Stimulated activated CD4-positive, alpha-beta T cell treated with anti-CD3 and anti-CD28 coated beads, TNF-alpha, amount 100 ng/mL, for 4 hours (primary cell): ENCODE measurements around the gene PRDM2.
A peak's percentile ranks its signal among the peaks of the same experiment; 100 is the strongest.
"Not testable (repeated sequence)": the region's sequence is repeated elsewhere in the genome, so short reads cannot be mapped to it uniquely, and the experiment has no call there.

Experiments used
- DNase-seq, 3 experiments: peaks; one replicate each; pipeline ENCODE4 v3.0.0-alpha.2; 2020; ENCODE audit warnings: low read depth in 3 of 3

PRDM2 gene, protein sequence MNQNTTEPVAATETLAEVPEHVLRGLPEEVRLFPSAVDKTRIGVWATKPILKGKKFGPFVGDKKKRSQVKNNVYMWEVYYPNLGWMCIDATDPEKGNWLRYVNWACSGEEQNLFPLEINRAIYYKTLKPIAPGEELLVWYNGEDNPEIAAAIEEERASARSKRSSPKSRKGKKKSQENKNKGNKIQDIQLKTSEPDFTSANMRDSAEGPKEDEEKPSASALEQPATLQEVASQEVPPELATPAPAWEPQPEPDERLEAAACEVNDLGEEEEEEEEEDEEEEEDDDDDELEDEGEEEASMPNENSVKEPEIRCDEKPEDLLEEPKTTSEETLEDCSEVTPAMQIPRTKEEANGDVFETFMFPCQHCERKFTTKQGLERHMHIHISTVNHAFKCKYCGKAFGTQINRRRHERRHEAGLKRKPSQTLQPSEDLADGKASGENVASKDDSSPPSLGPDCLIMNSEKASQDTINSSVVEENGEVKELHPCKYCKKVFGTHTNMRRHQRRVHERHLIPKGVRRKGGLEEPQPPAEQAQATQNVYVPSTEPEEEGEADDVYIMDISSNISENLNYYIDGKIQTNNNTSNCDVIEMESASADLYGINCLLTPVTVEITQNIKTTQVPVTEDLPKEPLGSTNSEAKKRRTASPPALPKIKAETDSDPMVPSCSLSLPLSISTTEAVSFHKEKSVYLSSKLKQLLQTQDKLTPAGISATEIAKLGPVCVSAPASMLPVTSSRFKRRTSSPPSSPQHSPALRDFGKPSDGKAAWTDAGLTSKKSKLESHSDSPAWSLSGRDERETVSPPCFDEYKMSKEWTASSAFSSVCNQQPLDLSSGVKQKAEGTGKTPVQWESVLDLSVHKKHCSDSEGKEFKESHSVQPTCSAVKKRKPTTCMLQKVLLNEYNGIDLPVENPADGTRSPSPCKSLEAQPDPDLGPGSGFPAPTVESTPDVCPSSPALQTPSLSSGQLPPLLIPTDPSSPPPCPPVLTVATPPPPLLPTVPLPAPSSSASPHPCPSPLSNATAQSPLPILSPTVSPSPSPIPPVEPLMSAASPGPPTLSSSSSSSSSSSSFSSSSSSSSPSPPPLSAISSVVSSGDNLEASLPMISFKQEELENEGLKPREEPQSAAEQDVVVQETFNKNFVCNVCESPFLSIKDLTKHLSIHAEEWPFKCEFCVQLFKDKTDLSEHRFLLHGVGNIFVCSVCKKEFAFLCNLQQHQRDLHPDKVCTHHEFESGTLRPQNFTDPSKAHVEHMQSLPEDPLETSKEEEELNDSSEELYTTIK (N-terminal part only)

GRCh38 chr1:13699936-13700520 lies at the start of gene PRDM2:
Gene PRDM2, plus strand, starts transcription at chr1:13700188. Its CDS starts 15,418 bp downstream, at chr1:13715606.
- peak; percentile 25 to 54 (median 36) for DNase-seq

GRCh38 chr1:13651279-13651678 lies 48.7 kb upstream of the PRDM2 start:
- DNase-seq = no peak

- no peak for DNase-seq
These were observed 47.8 kb upstream of the PRDM2 start for GRCh38 chr1:13652238-13652637.

- no peak for DNase-seq
These were observed 38.4 kb upstream of the PRDM2 start for GRCh38 chr1:13661539-13661938.

- DNase-seq = no peak
These were observed 37.5 kb upstream of the PRDM2 start for GRCh38 chr1:13662493-13662892.

DNA sequence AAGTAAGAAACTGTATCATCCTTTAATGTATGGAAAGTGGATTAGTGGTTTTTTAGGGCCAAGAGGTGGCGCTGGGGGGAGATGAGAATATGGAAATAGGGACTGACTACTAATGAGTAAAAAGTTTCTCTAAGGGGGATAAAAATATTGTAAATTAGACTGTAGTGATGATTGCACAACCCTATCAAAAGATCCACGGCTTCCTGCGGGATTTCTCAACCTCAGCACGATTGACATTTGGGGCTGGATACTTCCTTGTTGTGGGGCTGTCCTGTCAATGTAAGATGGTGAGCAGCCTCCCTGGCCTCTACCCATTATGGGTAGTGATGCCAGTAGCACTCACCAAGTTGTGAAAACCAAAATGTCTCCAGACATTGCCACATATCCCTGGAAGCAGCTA lies 36.0 kb upstream of the PRDM2 start:
- no peak for DNase-seq

DNA sequence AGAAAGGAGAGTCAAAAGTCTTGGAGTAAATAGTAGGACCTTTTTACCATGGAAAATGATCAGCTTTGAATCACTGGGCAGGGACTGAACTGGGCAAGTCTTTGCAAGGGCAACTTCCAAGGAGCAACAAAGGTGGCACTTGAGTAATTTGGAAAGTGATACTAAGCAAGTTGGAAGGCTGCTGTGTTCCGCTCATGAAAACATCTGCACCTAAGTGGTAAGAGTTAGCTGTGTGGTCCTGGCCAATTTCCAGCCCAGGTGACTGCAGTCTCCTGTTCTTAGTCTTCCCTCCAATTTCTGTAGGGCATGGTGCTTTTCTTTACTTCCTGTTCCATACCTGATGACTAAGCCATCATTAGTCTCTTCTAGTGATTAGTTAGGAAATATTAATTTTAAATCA lies 35.5 kb upstream of the PRDM2 start:
- no peak for DNase-seq

DNA sequence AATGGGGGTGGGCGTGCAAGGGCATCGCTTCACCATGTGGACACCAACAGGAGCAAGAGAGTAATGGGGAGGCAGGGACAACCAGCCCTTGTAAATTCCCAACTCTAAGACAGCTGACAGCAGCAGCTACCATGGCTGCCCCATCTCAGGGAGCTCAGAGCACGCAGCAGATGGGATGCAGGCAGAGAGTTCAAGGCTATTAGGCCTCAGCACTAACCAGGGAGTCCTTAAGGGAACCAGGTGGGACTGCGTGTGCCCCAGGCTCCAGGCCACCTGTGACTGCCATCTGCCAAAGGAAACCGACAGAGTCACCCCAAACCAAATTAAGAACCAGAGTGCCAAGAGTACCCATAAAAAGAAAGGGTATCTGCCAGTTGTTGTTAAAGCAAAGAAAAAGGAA lies 33.7 kb upstream of the PRDM2 start:
- DNase-seq = no peak

DNA sequence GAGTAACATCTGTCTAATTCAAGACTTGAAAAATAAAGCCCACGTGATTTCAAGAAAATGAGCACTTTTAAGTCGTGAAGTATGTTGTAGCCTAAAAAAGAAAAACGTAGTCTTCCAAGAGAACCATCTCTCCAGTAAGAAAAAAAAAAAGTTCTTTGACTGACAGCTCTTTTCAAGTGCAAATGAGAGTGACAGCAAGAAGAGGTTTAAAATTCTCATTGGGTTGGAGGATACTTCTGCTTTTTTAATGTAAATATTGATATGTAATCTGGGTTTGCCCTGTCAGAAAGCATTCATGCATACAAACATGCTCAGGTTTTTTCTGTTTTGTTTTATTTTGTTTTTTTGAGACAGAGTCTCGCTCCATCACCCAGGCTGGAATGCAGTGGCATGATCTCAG lies 32.3 kb upstream of the PRDM2 start:
- DNase-seq = no peak

- DNase-seq = no peak
These were observed 25.6 kb upstream of the PRDM2 start for GRCh38 chr1:13674377-13674776.

DNA sequence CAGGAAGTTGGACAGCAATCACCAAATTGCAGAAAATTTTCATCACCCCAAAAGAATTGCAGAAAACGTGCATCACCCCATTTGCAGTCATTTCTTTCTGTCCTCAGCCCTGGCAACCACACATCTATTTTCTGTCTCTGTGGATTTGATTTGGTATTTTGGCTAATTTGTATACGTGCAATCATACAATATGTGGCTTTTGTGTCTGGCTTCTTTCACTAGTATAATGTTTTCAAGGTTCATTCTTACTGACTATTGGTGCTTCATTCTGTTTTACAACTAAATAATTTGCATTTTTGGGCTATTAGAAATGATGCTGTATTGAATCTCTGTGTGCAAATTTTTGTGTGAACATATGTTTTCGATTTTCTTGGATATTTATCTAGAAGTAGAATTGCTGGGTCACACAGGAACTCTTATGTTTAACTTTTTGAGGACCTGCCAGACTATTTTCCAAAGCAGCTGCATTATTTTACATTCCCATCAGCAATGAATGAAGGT lies 24.8 kb upstream of the PRDM2 start:
- DNase-seq = no peak

GRCh38 chr1:13677896-13678295 lies 22.1 kb upstream of the PRDM2 start:
- no peak for DNase-seq

- DNase-seq = no peak
These were observed 20.3 kb upstream of the PRDM2 start for GRCh38 chr1:13679651-13680050.

DNA sequence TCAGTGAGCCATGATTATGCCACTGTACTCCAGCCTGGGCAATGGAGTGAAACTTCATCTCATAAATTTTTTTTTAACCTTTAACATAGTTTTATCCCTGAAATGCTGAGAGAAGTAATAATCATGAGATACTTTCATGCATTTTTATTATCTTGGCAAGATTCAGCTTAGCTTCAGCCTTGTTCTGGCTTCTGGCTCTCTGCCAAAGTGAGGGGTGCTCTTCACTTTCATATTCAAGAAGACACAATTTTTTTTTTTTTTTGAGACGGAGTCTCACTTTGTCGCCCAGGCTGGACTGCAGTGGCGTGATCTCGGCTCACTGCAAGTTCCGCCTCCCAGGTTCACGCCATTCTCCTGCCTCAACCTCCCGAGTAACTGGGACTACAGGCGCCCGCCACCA lies 19.4 kb upstream of the PRDM2 start:
- DNase-seq = not testable (repeated sequence)

DNA sequence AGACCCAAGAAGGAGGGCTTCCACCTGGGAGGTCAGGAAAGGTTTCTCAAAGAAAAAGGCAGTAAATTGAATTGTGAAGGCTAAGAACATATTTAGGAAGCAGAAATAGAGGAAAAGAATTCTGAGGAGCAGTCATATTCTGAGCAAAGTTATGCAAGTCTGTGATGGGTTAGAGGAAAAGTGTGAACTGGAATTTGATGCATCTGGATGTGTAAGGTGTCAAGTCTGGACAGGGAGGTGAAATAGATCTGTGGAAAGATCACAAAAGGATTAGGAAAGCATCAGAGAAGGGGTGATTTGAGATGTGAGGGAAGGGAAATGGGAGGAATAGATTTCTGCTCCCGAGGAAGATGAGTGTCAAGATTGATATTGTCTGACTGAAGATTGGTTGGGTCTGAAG lies 18.1 kb upstream of the PRDM2 start:
- DNase-seq = no peak

GRCh38 chr1:13682444-13682843 lies 17.5 kb upstream of the PRDM2 start:
- DNase-seq = no peak

DNA sequence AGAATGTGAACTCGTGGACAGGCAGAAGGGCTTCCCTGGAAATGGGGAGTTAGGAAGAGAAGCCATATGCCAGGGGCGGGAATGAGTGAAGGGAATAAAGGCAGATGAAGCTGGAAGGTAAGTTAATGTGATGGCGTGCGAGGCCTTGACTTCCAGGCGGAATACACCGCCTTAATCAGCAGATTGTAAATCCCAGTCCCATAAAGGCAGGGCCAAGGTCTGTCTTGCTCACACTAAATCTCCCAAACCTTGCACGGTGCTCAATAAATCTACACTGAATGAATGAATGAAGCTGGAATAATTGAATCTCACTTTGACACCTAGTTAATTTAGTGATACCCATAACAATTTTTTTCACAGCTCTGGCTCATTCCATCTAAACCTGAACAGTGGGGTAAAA lies 16.8 kb upstream of the PRDM2 start:
- no peak for DNase-seq

DNA sequence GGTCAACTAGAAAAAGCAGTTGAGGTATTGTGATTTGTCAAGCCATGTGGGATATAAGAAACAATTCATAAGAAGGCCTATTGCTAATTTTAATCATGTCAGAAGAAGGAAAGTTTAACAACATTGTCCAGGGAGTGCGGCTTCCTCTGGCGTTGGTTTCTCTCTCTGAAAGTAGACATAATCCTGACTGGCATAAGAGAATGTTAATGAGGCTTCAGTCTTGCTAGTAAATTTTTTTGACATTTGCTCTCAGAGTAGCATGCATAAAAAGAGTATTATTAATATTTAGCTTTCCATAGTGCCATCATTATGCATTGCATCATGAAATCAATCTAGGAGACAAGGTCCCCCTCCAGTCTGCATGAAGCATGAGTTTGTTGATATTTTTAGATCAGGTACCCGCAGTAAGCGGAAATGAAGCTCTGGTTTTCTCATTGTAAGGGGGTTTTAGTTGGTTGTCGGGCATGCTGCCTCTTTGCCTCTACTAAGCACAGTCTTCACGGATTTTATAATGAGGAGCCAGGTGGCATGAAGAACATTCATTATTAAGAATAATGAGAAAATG lies 12.8 kb upstream of the PRDM2 start:
- DNase-seq = no peak

DNA sequence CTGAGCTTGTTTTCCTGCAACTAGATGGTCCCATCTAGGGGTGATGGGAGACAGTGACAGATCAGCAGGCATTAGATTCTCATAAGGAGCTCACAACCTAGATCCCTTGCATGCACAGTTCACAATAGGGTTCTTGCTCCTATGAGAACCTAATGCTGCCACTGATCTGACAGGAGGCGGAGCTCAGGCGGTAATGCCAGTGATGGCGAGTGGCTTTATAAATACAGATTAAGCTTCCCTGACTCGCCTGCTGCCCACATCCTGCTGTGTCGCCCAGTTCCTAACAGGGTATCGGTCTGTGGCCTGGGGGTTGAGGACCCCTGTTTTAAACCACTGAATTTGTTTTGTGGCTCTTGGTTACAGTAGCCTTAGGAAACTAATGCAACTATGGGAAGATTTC lies 6.9 kb upstream of the PRDM2 start:
- not testable (repeated sequence) for DNase-seq

- no peak for DNase-seq
These were observed 4.9 kb upstream of the PRDM2 start for GRCh38 chr1:13694886-13695684.
